Activated CD8-positive, alpha-beta memory T cell treated with anti-CD3 and anti-CD28 coated beads for 1 hour (primary cell): ENCODE results near the gene PAQR4.
"Not testable (repeated sequence)": the region's sequence is repeated elsewhere in the genome, so short reads cannot be mapped to it uniquely, and the experiment has no call there.

ENCODE experiments used
- DNase-seq, 2 donors: peaks; one replicate each; pipeline ENCODE4 v3.0.0-alpha.2; 2020; ENCODE audit warnings: low read depth in 1 of 2; ENCODE audit errors: extremely low read depth in 1 of 2

The PAQR4 gene

DNA sequence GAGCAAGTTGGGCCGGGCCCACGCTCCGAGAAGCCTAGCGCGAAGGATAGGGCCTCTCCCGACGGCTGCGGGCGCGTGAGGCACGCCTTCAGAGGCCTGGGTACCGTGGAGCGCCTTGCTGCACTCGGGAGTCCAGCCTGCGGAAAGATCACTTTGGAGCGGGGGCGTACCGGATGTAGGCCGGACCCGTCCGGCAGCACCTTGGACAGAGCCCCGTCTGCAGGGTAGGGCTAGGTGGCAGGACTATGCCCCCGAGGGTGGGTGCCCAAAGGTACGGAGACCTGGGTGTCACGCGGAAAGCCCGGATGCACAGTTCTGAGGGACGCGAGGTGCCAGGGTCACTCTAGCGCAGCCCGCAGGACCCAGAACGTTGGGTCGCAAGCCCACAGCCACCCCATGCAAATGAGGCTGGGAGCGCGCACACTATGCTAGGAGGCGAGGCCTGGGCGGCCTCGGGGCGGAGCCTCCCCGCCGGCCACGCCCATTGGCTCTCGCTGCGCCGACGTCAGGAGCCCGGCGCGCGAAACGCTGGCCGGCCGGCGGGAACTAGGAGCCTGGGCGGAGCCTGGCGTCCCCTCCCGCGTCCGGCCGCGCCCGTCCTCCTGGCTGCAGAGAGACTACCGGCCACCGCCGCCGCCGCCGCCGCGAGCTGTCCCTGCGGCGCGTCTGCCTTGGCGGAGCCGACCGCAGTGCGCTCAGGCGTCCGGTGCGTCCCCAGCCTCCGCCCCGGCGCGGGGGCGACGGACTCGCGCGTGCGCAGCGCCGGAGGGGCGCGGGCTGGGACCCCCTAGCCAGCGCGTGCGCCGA, at the start of gene PAQR4:
PAQR4 (plus strand) TSS at position 611 of the 807 bp plus-strand sequence. CDS start 327 bp downstream, outside the sequence.
- peak in 1 of 2 donors; percentile 65 for DNase-seq

DNA sequence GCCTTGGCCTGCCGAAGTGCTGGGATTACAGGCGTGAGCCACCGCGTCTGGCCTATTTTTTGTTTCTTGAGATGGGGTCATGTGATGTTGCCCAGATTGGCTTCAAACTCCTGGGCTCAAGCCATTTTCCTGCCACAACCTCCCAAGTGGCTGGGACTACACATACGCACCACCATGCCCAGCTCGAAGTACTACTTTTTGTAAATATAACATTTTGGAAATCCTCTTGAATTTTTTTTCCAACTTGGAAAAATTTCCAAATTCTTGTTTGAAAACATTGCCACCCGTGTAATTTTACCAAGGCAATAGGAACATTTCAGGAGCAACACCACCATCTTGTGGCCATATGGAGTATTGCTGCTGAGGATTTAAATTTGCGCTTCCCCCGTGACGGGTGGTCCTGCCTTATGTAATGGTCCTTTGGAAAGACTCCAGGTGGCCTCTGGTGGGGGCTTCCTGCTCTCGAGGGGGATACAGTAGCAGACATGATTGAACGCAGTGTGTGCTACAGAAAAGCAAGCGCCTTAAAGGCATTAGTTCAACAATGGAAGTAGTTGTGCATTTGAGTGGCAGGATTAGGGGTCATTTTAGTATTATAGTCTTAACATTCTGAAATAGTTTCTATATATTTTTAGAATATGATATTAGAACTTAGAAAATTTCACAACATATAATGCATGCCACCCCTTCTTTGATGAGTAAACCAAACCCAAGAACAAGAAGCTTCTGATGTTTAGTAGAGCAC, 49.5 kb upstream of the PAQR4 start:
- DNase-seq, result peak in 1 of 2 donors; percentile 40

DNA sequence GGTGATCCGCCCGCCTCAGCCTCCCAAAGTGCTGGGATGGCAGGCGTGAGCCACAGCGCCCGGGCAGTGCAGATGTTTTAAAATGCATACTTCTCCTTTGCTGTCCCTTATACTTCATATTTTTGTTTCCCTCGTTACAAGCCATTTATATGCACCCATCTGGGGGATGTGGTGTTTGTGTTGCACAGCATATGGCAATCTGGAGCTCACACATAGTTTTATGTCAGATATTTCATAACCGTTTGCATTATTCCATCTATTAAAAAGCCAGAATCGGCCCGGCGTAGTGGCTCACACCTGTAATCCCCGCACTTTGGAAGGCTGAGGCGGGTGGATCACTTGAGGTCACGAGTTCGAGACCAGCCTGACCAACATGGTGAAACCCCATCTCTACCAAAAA, 45.7 kb upstream of the PAQR4 start:
- DNase-seq, result no peak

DNA sequence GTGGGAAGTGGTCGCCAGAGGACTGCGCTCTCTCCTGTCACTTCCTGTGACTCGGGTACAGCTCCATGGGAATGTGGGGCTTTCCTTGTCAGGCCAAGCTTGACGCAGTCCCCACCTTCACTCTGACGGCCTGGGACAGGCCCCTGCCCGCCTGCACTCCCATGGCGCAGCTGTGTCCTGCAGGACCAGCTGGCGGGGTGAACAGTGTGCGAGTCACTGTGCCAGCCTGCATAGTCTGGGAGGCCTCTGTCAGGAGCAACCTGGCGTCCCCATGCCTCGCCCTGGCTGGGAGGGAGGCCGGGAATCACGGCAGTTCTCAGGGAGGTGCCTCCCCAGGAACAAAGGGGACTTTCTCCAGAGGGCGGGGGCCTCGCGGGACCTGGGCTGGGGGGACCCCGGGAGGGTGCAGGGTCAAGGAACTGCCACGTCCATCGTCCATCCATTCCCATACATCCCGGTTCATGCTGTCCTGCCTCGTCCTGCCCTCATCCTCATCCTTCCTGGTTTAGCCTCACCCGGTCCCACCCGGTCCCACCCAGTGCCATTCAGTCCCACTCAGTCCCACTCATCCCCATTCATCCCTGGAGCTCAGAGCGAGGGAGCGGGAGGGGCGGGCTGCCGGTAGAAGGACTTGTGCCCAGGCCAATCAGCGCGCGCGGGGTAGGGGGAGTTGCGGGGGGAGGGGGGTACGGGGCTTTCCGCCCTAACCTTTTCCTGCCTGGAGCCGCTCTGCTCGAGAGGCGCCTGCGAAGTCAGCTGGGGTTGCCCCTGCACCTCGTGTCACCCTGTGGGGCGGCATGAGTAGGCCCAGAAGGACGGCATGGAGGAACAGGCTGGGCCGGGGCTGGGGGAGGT, 44.0 kb upstream of the PAQR4 start:
- no peak for DNase-seq

DNA sequence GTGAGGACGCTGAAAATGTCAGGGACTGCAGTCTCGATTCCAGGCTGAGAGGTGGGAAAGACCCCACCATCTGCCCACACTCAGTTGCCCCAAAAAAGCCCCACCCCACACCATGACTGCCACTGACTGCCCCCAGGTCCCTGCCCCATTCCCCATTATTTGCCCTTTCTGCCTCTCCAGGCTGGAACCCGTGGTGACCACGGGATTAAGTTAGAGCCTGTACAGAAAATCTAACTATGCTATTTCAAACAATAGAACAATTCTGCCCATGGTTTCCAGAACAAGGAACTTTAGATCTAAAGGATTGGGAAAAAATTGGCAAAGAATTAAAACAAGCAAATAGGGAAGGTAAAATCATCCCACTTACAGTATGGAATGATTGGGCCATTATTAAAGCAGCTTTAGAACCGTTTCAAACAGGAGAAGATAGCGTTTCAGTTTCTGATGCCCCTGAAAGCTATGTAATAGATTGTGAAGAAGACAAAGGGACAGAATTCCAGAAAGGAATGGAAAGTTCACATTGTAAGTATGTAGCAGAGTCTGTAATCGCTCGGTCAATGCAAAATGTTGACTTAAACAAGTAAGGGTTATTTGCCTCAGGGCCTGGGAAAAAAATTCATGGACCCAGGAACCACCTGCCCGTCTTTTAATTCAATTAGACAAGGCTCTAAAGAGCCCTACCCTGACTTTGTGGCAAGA, 43.0 kb upstream of the PAQR4 start:
- no peak for DNase-seq

DNA sequence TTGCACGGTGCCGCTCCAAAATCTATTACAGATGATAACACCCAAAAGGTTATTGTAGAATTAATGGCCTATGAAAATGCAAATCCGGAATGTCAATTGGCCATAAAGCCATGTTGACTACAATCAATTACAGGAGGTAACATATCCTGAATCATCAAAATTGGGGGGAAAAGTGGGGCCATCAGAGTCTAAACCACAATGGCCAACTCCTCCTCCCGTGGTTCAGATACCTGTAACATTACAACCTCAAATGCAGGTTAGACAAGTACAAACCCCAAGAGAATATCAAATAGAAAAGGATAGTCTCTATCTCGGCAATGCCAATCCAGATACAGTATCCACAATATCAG, 42.5 kb upstream of the PAQR4 start:
- no peak for DNase-seq

DNA sequence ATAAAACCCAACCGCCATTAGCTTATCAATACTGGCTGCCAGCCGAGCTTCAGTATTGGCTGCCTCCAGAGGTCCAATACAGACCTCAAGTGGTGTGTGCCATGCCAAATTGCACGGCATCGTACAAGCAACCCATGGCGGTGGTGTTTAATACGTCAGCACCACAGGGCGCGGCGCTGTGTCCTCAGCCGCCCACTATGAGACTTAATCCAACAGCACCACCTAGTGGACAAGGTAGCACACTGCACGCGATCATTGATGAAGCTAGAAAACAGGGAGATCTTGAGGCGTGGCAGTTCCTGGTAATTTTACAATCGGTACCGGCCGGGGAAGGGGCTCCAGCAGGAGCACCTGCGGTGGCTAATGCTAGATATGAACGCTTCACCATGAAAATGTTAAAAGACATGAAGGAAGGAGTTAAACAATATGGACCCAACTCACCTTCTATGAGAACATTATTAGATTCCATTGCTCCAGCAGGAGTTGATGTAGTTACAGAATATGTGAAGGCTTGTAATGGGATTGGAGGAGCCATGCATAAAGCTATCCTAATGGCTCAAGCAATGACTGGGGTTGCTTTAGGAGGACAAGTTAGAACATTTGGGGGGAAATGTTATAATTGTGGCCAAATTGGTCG, 42.0 kb upstream of the PAQR4 start:
- peak; percentile 70 to 73 for DNase-seq

DNA sequence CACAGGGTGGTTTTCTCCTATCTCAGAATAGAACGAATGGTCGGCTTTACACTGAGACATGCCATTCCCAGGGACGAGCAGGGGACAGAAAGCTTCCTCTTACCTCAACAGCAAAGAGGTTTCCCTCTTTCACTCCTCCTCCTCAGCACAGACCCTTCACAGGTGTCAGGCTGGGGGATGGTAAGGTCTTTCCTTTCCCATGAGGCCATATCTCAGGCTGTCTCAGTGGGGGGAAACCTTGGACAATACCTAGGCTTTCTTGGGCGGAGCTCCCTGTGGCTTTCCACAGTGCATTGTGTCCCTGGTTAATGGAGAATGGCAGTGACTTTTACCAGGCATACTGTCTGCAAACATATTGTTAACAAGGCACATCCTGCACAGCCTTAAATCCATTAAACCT, 41.0 kb upstream of the PAQR4 start:
- not testable (repeated sequence) for DNase-seq

DNA sequence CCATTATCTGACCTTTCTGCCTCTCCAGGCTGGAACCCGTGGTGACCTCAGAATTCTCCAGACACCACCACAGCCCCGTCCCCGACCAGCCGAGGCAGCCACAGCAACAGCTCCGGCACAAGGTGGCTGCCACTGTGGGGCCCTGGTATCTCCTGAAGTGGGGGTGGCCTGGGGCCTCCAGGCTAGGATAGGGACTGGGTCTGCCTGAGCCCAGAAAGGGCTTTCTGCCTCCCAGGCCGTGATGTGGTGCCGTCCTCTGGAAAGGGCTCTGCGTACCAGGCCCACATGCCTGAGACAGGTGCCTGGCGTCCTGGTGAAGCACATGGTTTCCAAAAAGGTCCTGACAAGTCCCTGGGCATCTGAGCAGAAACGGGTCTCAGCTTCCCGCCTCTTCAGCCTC, 40.4 kb upstream of the PAQR4 start:
- no peak for DNase-seq

DNA sequence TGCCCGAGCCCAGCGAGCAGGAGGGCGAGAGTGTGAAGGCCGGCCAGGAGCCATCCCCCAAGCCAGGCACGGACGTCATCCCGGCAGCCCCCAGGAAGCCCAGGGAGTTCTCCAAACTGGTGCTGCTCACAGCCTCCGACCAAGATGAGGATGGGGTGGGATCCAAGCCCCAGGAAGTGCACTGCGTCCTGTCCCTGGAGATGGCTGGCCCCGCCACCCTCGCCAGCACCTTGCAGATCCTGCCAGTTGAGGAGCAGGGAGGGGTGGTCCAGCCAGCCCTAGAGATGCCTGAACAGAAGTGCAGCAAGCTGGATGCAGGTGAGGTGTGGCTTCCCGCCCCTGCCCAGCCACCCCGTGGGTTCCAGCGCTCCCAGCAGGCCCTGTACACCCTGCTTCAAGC, 39.5 kb upstream of the PAQR4 start:
- DNase-seq, result no peak

DNA sequence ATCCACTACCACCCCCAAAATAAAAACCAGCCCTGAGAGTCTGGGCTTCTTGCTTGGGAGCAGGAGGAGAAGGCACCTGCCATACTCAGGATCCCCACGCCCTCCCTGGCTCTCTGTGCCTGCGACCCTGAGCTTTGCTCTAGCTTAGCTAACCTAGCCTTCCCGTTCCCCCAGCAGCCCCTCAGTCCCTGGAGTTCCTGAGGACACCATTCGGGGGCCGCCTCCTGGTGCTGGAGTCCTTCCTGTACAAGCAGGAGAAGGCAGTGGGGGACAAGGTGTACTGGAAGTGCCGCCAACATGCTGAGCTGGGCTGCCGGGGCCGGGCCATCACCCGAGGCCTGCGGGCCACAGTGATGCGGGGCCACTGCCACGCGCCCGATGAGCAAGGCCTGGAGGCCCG, 38.9 kb upstream of the PAQR4 start:
- DNase-seq, result no peak

DNA sequence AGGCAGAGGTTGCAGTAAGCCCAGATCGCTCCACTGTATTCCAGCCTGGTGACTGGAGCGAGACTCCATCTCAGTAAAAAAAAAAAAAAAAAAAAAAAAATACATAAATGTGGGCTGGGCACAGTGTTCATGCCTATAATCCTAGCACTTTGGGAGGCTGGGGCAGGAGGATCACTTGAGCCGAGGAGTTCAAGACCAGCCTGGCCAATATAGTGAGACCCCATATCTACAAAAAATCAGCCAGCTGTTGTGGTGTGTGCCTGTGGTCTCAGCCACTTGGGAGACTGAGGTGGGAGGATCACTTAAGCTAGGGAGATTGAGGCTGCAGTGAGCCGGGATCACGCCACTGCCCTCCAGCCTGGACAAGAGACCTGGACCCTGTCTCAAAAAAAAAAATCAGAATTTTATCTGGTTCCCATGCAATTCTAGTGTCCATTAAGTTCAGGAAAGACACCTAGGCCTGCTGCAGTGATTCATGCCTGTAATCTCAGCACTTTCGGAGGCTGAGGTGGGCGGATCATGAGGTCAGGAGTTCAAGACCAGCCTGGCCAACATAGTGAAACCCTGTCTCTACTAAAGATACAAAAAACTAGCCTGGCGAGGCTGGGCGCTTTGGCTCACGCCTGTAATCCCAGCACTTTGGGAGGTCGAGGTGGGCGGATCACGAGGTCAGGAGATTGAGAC, 37.8 kb upstream of the PAQR4 start:
- DNase-seq, result not testable (repeated sequence)

DNA sequence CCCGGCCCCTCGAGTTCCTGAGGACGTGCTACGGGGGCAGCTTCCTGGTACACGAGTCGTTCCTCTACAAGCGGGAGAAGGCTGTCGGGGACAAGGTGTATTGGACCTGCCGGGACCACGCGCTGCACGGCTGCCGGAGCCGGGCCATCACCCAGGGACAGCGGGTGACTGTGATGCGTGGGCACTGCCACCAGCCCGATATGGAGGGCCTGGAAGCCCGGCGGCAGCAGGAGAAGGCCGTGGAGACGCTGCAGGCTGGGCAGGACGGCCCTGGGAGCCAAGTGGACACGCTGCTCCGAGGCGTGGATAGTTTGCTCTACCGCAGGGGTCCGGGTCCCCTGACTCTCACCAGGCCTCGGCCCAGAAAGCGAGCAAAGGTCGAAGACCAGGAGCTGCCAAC, 36.0 kb upstream of the PAQR4 start:
- DNase-seq, result no peak

DNA sequence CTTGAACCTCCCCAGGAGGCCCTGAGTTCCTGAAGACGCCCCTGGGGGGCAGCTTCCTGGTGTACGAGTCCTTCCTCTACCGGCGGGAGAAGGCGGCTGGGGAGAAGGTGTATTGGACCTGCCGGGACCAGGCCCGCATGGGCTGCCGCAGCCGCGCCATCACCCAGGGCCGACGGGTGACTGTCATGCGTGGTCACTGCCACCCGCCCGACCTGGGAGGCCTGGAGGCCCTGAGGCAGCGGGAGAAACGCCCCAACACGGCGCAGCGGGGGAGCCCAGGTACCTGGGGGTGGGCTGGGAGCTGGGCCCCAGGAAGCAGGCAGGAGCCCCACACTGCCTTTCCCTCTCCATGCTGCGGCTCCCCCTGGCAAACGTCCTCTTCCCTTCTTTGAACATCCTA, 35.4 kb upstream of the PAQR4 start:
- DNase-seq, result no peak

DNA sequence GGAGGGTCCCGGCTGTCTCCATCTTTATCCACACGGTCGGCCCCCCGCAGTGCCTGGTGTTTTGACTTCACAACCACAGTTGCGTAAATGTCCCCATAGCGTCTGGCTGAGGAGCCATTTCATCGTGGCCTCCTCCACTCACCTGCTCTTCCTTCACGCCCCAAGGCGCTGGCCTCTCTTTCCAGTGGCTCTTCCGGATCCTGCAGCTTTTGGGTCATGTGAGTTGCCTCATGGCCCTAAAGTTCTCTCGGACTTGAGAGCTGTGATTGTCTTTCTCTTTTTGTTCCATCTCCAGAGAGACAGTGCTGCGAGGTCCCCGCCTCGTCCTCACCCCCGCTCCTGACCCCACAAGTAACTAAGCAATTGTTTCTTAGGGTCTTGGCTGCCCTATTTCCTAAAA, 34.7 kb upstream of the PAQR4 start:
- no peak for DNase-seq

DNA sequence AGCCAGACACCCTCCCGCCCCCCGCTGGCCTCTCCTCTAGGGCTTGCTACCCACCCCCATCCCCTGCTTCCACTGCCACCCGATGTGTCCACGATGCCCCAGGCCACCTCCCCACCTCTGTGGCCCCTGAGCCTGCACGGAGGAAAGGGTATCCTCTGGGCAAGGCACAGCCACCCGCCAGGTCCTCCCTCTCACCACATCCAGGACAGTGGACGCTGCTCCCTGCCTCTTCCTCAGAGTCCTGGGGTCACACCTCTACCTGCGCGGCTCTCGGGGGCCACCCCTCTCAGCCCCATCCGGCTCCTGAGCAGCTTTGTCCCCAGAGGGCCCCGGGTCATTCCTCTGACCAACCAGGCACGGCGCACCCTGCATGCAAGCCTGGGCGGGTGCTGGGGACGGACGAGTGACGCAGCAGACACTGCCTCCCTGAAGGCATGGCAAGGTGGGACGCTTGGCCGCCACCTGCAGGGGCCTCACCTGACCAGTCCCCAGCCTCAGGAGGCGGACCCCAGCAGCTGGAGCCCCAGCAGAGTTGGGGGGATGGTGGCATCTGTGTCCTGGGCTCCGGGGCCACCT, 32.6 kb upstream of the PAQR4 start:
- no peak for DNase-seq

DNA sequence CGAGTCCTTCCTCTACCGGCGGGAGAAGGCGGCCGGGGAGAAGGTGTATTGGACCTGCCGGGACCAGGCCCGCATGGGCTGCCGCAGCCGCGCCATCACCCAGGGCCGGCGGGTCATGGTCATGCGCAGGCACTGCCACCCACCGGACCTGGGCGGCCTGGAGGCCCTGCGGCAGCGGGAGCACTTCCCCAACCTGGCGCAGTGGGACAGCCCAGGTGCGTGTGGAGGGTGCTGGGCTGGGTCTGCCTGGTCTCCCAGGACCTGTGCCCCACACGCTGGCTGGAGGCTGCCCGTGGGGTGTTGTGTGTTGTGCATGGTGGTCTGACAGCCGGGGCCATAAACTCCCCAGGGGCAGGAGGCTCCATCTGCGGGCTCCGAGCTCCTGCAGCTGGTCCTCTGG, 32.0 kb upstream of the PAQR4 start:
- DNase-seq, result no peak

DNA sequence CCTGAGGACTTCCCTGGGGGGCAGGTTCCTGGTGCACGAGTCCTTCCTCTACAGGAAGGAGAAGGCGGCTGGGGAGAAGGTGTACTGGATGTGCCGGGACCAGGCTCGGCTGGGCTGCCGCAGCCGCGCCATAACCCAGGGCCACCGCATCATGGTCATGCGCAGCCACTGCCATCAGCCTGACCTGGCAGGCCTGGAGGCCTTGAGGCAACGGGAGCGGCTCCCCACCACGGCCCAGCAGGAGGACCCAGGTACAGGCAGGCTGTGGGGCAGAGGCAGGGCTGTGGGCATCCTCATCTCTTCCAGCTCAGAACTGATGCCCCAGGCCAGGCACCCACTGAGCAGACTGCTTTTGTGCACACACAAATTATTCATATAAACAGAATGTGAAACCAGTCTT, 30.9 kb upstream of the PAQR4 start:
- no peak for DNase-seq

DNA sequence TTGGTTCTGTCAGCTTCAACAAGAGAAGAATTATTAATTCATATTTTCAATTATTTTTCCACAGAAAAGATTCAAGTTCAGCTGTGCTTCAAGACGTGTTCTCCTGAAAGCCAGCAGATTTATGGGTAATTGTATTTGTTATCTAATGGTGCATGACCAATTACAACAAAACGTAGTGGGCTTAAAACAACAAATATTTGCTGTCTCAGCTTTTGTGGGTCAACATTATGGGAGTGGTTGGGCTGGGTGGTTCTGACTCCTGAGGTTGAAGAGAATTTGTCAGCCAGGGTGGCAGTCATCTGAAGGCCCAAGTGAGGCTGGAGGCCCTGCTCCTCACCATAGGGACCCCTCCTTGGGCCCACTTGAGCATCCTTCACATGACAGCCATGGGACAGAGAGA, 29.2 kb upstream of the PAQR4 start:
- DNase-seq, result no peak

DNA sequence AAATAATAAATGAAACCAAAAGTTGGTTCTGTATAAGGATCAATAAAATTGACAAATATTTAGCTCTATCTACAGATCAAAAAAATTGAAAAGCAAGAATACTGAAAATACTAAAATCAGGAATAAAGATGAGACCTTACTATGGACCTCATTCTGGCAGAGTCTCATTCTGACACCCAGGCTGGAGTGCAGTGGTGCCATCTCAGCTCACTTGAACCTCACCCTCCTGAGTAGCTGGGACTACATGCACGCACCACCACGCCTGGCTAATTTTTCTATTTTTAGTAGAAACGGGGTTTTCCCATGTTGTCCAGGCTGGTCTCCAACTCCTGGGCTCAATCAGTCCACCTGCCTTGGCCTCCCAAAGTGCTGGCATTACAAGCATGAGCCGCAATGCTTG, 27.1 kb upstream of the PAQR4 start:
- DNase-seq, result no peak
